Testis (tissue), 2 donors: Measurements from ENCODE around the gene CDK11A.

ENCODE experiments used
- POLR2A ChIP-seq: fragments of 450-650 bp; IDR thresholded peaks from one replicate; pipeline ENCODE4 v1.6.1; 2017; ENCODE audit warnings: antibody characterized with exemption, mild to moderate bottlenecking, moderate library complexity
- TF ChIP-seq, protein P1 (sequence below), 3 experiments: fragments of 450-650 bp in 2 of 3; fragments of 200-600 bp in 1 of 3; sonication (generic) in 1 of 3; IDR thresholded peaks; one replicate each; pipeline ENCODE4 v1.5.1; 2016 to 2019; ENCODE audit warnings: antibody characterized with exemption in 3 of 3, mild to moderate bottlenecking in 2 of 3, moderate library complexity in 1 of 3

DNA sequence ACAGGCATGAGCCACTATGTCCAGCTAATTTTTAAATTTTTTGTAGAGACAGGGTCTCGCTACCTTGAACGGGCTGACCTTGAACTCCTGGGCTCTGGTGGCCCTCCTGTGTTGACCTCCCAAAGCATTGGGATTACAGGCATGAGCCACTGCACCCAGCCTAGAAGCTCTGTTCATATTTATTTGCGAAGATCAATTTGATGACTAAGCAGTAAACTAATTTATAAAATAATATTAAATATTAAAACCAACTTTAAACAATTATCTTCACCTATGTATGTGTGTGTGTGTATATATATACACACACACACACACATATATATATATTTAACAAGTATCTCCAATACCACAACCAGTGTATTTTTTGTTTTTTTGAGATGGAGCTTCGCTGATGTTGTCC is 49.7 kb upstream of the CDK11A start:
- TF ChIP-seq, protein P1, sequence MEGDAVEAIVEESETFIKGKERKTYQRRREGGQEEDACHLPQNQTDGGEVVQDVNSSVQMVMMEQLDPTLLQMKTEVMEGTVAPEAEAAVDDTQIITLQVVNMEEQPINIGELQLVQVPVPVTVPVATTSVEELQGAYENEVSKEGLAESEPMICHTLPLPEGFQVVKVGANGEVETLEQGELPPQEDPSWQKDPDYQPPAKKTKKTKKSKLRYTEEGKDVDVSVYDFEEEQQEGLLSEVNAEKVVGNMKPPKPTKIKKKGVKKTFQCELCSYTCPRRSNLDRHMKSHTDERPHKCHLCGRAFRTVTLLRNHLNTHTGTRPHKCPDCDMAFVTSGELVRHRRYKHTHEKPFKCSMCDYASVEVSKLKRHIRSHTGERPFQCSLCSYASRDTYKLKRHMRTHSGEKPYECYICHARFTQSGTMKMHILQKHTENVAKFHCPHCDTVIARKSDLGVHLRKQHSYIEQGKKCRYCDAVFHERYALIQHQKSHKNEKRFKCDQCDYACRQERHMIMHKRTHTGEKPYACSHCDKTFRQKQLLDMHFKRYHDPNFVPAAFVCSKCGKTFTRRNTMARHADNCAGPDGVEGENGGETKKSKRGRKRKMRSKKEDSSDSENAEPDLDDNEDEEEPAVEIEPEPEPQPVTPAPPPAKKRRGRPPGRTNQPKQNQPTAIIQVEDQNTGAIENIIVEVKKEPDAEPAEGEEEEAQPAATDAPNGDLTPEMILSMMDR (IDR thresholded peaks at IDR 0.05): no peak
- no peak for TF ChIP-seq POLR2A
